HUES6 (cell line): Measurements from ENCODE around the gene CALCR.
"Not testable (repeated sequence)": the region's sequence is repeated elsewhere in the genome, so short reads cannot be mapped to it uniquely, and the experiment has no call there.

Source experiments
- H3K27ac ChIP-seq: 2 replicates; pipeline ENCODE4 v1.7.0; 2013; ENCODE audit warnings: low read depth, mild to moderate bottlenecking, low read length, inconsistent platforms
- H3K27me3 ChIP-seq: 2 replicates; pipeline ENCODE4 v1.6.1; 2013; ENCODE audit warnings: low read length; ENCODE audit not compliant: control insufficient read depth, insufficient read depth
- H3K36me3 ChIP-seq: 2 replicates; pipeline ENCODE4 v1.6.1; 2013; ENCODE audit warnings: low read length; ENCODE audit not compliant: control insufficient read depth, insufficient read depth
- H3K4me1 ChIP-seq: 2 replicates; pipeline ENCODE4 v1.6.1; 2013; ENCODE audit warnings: low read length; ENCODE audit not compliant: control insufficient read depth, insufficient read depth
- H3K4me3 ChIP-seq: 2 replicates; pipeline ENCODE4 v1.5.1; 2013; ENCODE audit warnings: low read depth, low read length
- H3K9ac ChIP-seq: one replicate; pipeline ENCODE4 v1.6.1; 2013; ENCODE audit warnings: mild to moderate bottlenecking, low read length
- H3K9me3 ChIP-seq: 2 replicates; pipeline ENCODE4 v1.6.1; 2013; ENCODE audit warnings: low read depth, low read length; ENCODE audit not compliant: control insufficient read depth, insufficient read depth

CALCR gene

DNA sequence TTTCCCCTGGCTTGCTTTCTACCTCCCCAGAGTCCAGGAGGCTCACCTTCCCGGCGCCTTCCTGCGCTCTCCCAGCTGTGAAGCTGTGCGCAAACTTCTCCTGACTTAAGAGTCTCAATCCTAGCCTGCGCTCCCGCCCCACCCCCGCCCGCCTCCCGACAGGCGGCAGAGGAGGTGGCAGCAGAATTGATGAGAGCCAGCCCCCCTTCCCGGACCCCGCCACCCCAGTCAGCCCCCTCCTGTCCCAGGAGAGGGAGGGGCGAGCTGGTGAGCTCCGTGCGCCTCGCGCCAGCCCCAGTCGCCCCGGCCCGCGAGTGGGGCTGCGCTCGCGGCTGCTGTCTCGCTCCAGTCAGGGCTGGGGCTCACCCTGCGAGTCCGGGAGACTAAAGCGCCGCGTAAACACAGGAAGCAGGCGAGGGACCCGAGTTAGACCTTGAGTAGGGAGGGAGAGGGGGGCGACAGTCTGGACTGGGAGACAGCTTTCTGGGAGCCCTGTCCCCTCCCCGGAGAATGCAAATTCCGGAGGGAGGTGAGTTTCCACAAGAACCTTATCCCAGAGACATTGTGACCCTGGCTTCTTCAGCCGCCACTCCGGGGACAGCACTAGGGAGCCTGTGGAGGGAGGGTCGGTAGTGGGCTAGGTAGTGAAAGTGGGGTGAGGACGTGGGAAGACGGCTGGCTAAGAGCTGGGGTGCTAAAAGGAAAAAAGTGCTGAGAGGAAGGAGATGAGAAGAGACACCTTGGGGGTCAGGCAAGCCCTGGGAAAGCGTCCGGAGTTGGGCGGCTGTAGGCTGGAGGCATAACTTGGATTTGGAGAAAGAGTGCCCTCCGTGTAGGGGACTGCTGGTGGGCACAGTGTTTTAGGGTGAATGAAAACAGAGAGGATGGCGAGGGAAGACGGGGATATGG is at the start of gene CALCR:
CALCR (minus strand) TSS at position 79 of the 909 bp plus-strand sequence. CDS start 87,743 bp downstream, outside the sequence.
- Histone ChIP-seq H3K36me3 (no peaks in the 10 kb centered on the region), H3K9me3 (no peaks in the 10 kb centered on the region), H3K9ac (peak within 1 kb of the TSS; percentile 32), H3K27me3 (peaks cover 63% of the 10 kb centered on the region), H3K27ac (no peak within 1 kb of the TSS), H3K4me3 (peak within 1 kb of the TSS; percentile 76), H3K4me1 (peaks cover 10% of the 10 kb centered on the region; the same call in 1 of the 2 replicates)

DNA sequence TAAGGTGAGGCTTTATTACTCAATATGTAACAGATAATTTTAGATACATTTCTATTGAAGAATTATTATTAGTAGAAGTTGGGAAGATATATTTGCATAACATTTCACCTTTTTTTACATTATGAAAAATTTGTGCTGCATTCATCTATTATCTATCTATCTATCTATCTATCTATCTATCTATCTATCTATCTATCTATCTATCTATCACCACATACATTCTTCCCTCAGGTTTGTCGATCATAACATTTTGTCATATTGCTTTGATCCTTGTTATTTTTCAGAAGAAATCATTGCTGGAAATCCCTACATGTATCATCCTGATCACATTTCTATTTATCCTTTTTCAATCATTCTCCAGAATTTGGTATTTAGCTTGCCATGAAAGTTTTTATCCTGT is 49.3 kb upstream of the CALCR start:
- H3K27me3 ChIP-seq: no peaks in the 10 kb centered on the region

DNA sequence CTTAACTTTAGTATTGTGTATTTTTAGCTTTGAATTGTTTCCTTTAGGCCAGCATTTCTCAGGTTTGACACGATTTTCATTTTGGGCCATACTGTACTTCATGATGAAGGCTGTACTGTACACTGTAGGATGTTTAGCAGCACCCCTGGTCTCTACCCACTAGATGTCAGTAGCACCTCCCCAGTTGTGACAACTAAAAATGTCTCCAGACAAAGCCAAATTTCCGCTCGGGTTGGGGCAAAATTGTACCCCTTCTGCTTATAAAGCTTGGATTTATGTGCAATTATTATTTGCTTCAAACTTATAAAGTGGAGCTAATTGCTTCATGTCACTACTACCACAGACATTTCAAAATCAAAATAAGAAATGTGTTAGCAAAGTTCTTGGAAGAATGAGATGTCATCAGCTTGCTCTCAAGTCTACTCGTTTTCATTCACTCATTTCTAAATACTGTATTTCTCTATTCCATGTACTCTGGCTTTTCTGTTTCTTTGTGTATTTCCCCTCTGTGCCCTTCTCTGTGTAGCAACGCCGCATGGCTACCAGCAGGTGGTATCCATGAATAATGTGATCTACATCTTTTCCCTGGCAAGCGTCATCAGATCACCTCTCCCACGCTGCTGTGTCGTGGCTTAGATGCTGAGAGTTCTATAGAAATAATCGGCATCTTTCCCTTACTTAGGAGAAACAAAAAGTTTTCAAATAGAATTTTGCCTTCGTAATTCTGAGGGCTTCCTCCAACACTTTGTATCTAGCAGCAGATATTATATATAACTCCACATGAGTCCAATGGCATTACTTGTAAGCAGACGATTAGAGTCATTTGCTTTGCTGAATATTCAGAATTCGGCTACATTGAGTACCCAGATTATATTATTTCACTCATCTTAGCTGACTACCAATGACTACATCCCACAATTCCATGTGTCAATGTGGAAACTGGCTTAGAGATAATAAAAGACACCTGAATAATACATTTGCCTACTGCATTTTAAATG is 47.8 kb upstream of the CALCR start:
- Histone ChIP-seq H3K27me3 (no peaks in the 10 kb centered on the region), H3K27ac (no peak overlapping the region), H3K4me1 (peaks cover 14% of the 10 kb centered on the region), H3K9ac (no peak overlapping the region), H3K4me3 (peak overlapping the region; percentile 21; the same call in 1 of the 2 replicates), H3K36me3 (no peaks in the 10 kb centered on the region), H3K9me3 (peaks cover 5% of the 10 kb centered on the region; the same call in 1 of the 2 replicates)

More for the DNA sequence above, 49.3 kb upstream of the CALCR start:
- Histone ChIP-seq H3K9me3 (peaks cover 5% of the 10 kb centered on the region; the same call in 1 of the 2 replicates), H3K9ac (no peak overlapping the region), H3K4me1 (peaks cover 14% of the 10 kb centered on the region), H3K27ac (no peak overlapping the region), H3K4me3 (no peak overlapping the region), H3K36me3 (no peaks in the 10 kb centered on the region)

DNA sequence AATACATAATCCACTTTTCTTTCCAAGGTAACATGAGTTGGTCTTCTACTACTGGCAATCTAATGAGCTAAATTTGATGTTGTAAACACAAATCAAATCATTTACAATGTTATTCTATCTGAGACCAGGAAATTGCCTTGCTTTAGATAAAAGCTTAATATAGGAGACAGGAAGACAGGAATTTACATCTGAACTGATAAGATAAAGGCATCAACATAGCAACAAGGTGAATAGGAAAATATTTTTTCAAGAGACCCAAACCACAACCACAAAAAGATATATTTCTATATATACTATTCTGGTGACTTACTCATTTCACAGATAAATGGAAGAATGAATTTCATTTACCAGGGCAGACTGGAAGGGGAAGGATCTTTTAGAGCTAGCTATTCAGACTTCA is 46.3 kb upstream of the CALCR start:
- no peak overlapping the region for H3K4me3 ChIP-seq
- H3K9ac ChIP-seq: no peak overlapping the region
- no peaks in the 10 kb centered on the region for H3K9me3 ChIP-seq
- no peak overlapping the region for H3K27ac ChIP-seq
- H3K27me3 ChIP-seq: no peaks in the 10 kb centered on the region
- H3K4me1 ChIP-seq: peaks cover 14% of the 10 kb centered on the region
- H3K36me3 ChIP-seq: no peaks in the 10 kb centered on the region

DNA sequence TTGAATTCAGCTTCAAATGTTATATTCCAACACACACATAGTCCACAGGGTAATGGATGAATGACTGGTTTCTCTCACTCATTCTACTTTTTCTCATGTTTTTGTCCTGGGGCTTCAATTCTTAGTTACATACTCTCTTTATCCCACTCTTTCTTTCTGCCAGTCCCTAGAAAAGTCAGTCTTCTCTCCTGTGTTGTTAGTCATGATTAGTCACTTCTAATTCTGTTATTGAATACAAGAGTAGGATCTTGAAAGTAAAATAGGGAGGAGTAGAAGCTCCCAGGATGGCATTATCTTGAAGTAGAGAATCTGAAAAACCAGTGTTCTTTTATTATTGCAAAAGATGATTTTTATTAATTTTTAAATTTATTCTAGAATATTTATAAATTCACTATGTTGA is 45.5 kb upstream of the CALCR start:
- Histone ChIP-seq H3K9ac (no peak overlapping the region), H3K4me3 (no peak overlapping the region), H3K36me3 (no peaks in the 10 kb centered on the region), H3K27me3 (no peaks in the 10 kb centered on the region), H3K27ac (no peak overlapping the region), H3K4me1 (peaks cover 14% of the 10 kb centered on the region), H3K9me3 (no peaks in the 10 kb centered on the region)

DNA sequence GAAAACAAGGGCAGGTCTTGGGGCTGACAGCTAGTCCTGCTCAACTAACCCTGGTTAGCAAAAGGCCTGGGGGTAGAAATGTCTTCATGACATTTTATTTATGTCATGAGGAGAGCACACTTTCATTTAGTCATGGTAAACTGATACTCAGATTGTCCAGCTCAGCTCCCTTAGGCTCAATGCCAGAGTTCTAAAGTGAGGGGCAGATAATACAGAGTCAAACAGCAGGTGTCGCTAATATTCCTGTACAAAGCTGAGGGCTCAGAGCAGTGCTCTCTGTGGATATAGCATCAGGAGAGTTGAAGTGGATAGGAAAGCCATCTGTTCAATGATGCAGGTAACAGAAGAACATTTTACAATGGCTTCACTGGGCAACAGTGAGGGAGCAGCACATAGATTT is 26.8 kb upstream of the CALCR start:
- Histone ChIP-seq H3K4me1 (no peaks in the 10 kb centered on the region), H3K27me3 (no peaks in the 10 kb centered on the region), H3K36me3 (no peaks in the 10 kb centered on the region), H3K9me3 (no peaks in the 10 kb centered on the region), H3K27ac (no peak overlapping the region), H3K9ac (no peak overlapping the region), H3K4me3 (no peak overlapping the region)

DNA sequence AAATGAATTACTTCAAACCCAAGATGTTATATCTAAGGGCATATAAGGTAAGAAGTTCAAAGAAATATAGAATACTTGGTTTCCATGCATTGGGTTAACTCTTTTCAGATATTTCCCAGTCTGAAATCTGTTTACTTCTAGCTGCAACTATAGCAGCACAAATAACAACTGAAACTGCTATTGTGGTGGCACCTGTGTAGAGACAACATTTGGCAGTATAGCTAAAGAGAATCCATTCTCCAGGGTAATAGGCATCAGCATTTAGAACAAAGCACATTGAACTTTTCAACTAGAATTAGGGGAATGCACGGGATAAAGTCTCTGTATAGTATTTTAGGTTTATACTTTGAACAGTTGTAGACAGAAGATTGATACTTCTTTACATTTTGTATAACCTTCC is 19.7 kb upstream of the CALCR start:
- H3K9ac ChIP-seq: no peak overlapping the region
- H3K4me1 ChIP-seq: no peaks in the 10 kb centered on the region
- H3K4me3 ChIP-seq: no peak overlapping the region
- H3K9me3 ChIP-seq: no peaks in the 10 kb centered on the region
- H3K36me3 ChIP-seq: no peaks in the 10 kb centered on the region
- no peaks in the 10 kb centered on the region for H3K27me3 ChIP-seq
- H3K27ac ChIP-seq: no peak overlapping the region

DNA sequence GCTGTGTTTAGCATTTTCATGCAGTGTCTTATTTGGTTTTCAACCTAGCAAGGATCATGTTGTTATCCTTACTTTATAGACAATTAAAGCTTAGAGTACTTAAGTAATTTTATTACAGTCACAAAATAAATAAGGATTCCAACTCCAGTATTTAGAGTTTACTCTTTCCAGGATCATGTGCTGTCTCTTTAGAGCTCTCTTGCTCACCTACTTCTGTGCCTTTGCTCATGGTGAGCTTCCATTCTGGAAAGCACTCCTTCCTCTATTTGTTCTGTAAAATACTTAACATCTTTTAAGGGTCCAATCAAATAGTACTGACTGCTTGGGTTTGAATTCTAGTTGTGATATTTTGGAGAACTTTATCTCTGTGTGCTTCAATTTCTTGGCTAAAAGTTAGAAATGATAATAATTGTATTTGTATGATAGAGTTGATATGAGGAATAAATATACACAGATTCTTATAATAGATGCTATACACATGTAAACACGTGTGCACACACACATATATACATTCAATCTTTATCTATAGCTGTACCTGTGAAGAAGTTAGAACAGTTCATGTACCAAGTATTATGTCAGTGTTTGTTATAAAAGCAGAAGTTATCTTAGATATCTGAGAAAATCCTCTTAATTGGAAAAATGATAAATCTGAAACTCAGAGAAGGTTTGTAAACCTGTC is 18.2 kb upstream of the CALCR start:
- H3K36me3 ChIP-seq: no peaks in the 10 kb centered on the region
- H3K27ac ChIP-seq: no peak overlapping the region
- H3K4me1 ChIP-seq: no peaks in the 10 kb centered on the region
- H3K4me3 ChIP-seq: peak overlapping the region; percentile 27; the same call in 1 of the 2 replicates
- no peaks in the 10 kb centered on the region for H3K27me3 ChIP-seq
- H3K9me3 ChIP-seq: no peaks in the 10 kb centered on the region
- H3K9ac ChIP-seq: no peak overlapping the region

DNA sequence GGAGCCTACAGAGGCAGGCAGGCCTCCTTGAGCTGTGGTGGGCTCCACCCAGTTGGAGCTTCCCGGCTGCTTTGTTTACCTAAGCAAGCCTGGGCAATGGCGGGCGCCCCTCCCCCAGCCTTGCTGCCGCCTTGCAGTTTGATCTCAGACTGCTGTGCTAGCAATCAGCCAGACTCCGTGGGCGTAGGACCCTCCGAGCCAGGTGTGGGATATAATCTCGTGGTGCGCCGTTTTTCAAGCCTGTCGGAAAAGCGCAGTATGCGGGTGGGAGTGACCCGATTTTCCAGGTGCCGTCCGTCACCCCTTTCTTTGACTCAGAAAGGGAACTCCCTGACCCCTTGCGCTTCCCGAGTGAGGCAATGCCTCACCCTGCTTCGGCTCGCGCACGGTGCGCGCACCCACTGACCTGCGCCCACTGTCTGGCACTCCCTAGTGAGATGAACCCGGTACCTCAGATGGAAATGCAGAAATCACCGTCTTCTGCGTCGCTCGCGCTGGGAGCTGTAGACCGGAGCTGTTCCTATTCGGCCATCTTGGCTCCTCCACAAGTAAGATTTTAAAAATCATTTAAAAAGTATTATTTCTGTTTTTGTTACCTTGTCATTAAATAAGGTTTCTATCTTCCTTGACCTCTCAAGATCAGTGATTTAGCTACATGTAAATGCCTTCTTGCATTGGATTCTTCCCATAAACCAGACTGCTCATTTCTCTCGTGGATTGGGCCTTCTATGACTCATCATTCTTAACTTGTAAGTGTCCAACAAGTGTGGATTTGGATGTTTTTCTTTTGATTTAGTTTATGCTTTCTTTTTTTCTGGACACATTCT is 16.9 kb upstream of the CALCR start:
- H3K9me3 ChIP-seq, H3K9ac ChIP-seq, H3K36me3 ChIP-seq, H3K27ac ChIP-seq, H3K4me1 ChIP-seq, H3K27me3 ChIP-seq: not testable (repeated sequence)
- H3K4me3 ChIP-seq: peak overlapping the region; percentile 27

DNA sequence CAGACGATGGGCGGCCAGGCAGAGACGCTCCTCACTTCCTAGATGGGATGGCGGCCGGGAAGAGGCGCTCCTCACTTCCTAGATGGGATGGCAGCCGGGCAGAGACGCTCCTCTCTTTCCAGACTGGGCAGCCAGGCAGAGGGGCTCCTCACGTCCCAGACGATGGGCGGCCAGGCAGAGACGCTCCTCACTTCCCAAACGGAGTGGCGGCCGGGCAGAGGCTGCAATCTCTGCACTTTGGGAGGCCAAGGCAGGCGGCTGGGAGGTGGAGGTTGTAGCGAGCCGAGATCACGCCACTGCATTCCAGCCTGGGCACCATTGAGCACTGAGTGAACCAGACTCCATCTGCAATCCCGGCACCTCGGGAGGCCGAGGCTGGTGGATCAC is 11.9 kb upstream of the CALCR start:
- H3K9me3 ChIP-seq, H3K4me3 ChIP-seq, H3K27ac ChIP-seq, H3K4me1 ChIP-seq, H3K27me3 ChIP-seq, H3K36me3 ChIP-seq, H3K9ac ChIP-seq: not testable (repeated sequence)
